Stimulated activated CD8-positive, alpha-beta memory T cell treated with anti-CD3 and anti-CD28 coated beads, Interleukin-7, amount 100 ng/mL, for 4 hours (primary cell): Measurements from ENCODE around the gene ARMC6.

Source experiments
- DNase-seq, 2 donors: peaks; one replicate each; pipeline ENCODE4 v3.0.0-alpha.2; 2020; ENCODE audit warnings: low read depth in 2 of 2

The ARMC6 gene

DNA sequence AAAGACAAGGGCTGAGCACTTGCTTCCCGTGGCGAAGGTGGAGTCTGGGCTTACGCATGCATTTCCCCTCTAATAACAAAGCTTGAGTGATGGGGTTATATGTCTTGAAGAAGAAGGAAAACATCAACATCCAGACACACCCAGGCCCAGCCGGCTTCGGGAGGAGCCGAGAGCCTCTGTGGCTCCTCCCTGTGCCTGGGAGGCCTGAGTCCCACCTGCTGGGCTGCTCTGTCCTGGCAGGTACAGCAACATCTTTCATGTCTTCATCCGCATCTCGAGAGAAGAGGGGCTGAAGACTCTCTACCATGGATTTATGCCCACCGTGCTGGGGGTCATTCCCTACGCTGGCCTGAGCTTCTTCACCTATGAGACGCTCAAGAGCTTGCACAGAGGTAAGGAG lies 74.3 kb downstream of the ARMC6 start:
- no peak for DNase-seq
